K562 (cell line): ENCODE data around the gene COL15A1. TPM values are rescaled to one million over a fixed set of nuclear protein-coding genes. Genes with fewer than 3 reads are reported as not detected.

Experiments
- ATAC-seq: fragments of 200-7000 bp; cut with Tn5 transposase; 3 replicates; pipeline ENCODE4 v1.9.1; 2020; ENCODE audit warnings: moderate library complexity
- BruUV-seq: library from RNA; stranded (reverse); fragments of 400-500 nt; replicated peaks from 2 replicates; lab custom pipeline; 2021; lab: Mats Ljungman, UMichigan
- CTCF ChIA-PET: fragments of 300-600 bp; formaldehyde crosslinking; extraction: SDS; loops from one replicate; lab custom pipeline; 2021; ENCODE audit warnings: low intra/inter-chr PET ratio; lab: Yijun Ruan, JAX
- POLR2A ChIA-PET: fragments of 300-600, 350-650 bp; sonication (Branson Sonifier 250); formaldehyde crosslinking; extraction: SDS; loops from one replicate; lab custom pipeline; 2021; ENCODE audit warnings: antibody characterized with exemption, inconsistent platforms; lab: Yijun Ruan, JAX
- DNase-seq, 4 experiments: peaks; one replicate each; pipeline versions ENCODE4 v3.0.0 to v3.0.0-alpha.2; 2011 to 2018; ENCODE audit warnings: low spot score in 3 of 4, mixed read lengths in 3 of 4; ENCODE audit errors: extremely low read depth in 1 of 4
- FAIRE-seq: peaks from 2 replicates; lab custom pipeline; 2011; peaks lifted over from hg19 to GRCh38; lab: Jason Lieb, UNC
- H2AFZ ChIP-seq: 2 replicates; pipeline ENCODE4 v1.6.0; 2011; ENCODE audit warnings: low read depth, low read length, control low read depth, inconsistent platforms
- H3K27ac ChIP-seq: fragments of 200-600 bp; 3 replicates; pipeline ENCODE4 v1.8.0; 2011; ENCODE audit warnings: low read depth, mild to moderate bottlenecking, control low read depth, inconsistent platforms, low read length, moderate library complexity, mixed read lengths; ENCODE audit errors: extremely low read depth
- H3K27me3 ChIP-seq, 2 experiments: fragments of 300-600 bp in 1 of 2; 2 replicates in 1 of 2; 3 replicates in 1 of 2; pipeline versions ENCODE4 v1.6.0 to v1.8.0; 2011; ENCODE audit warnings: inconsistent platforms in 2 of 2, low read length in 2 of 2, mild to moderate bottlenecking in 1 of 2, mixed read lengths in 1 of 2, moderate library complexity in 1 of 2; ENCODE audit not compliant: control insufficient read depth in 2 of 2, insufficient read depth in 2 of 2
- H3K36me3 ChIP-seq: fragments of 300-600 bp; 3 replicates; pipeline ENCODE4 v1.8.0; 2011; ENCODE audit warnings: mild to moderate bottlenecking, low read length, inconsistent platforms; ENCODE audit not compliant: control insufficient read depth, insufficient read depth
- H3K4me1 ChIP-seq, 2 experiments: fragments of 200-600 bp in 1 of 2; replicated peaks in 1 of 2; 2 replicates in 1 of 2; 3 replicates in 1 of 2; pipeline versions ENCODE4 v1.5.1 to v1.8.0; 2011; ENCODE audit warnings: inconsistent platforms in 2 of 2, low read length in 2 of 2, mild to moderate bottlenecking in 1 of 2, mixed read lengths in 1 of 2, moderate library complexity in 1 of 2; ENCODE audit not compliant: control insufficient read depth in 2 of 2, insufficient read depth in 2 of 2
- H3K4me2 ChIP-seq: 2 replicates; pipeline ENCODE4 v1.6.1; 2011; ENCODE audit warnings: low read length, control low read depth, inconsistent platforms, mixed read lengths; ENCODE audit not compliant: insufficient read depth
- H3K4me3 ChIP-seq: fragments of 200-600 bp; sonication (generic), shearing (Covaris generic); 2 replicates; pipeline ENCODE4 v1.5.1; 2016; ENCODE audit warnings: control low read depth, inconsistent platforms
- H3K79me2 ChIP-seq: fragments of 200-600 bp; 3 replicates; pipeline ENCODE4 v1.8.0; 2011; ENCODE audit warnings: low read length, inconsistent platforms; ENCODE audit not compliant: control insufficient read depth, insufficient read depth
- H3K9ac ChIP-seq, 2 experiments: 2 replicates each; pipeline versions ENCODE4 v1.6.0 to v1.6.1; 2011; ENCODE audit warnings: low read depth in 2 of 2, low read length in 2 of 2, control low read depth in 1 of 2, inconsistent platforms in 1 of 2, mild to moderate bottlenecking in 1 of 2, mixed read lengths in 1 of 2; ENCODE audit not compliant: insufficient read depth in 1 of 2
- H3K9me1 ChIP-seq: one replicate; pipeline ENCODE4 v1.6.0; 2011; ENCODE audit warnings: inconsistent platforms, mild to moderate bottlenecking, low read length, moderate library complexity; ENCODE audit not compliant: control insufficient read depth, insufficient read depth
- H3K9me3 ChIP-seq: replicated peaks from 2 replicates; pipeline ENCODE4 v1.5.1; 2011; ENCODE audit warnings: low read depth, low read length, inconsistent platforms; ENCODE audit not compliant: control insufficient read depth, insufficient read depth
- H4K20me1 ChIP-seq: replicated peaks from 2 replicates; pipeline ENCODE4 v1.6.1; 2011; ENCODE audit warnings: low read length, inconsistent platforms, mixed read lengths; ENCODE audit not compliant: control insufficient read depth, insufficient read depth
- CEBPG ChIP-seq, 3 experiments: fragments of 200-800 bp in 1 of 3; sonication (Bioruptor generic) in 1 of 3; sonication (generic) in 1 of 3; formaldehyde crosslinking in 1 of 3; IDR thresholded peaks in 2 of 3; conservative IDR thresholded peaks in 1 of 3; 2 replicates each; pipeline versions ENCODE4 v1.6.1 to v1.8.0; 2016 to 2022; ENCODE audit warnings: missing compliant biosample characterization in 2 of 3, missing genetic modification characterization in 2 of 3, mild to moderate bottlenecking in 1 of 3, missing genetic modification reagents in 1 of 3
- DPF2 ChIP-seq: fragments of 450-650 bp; IDR thresholded peaks from 2 replicates; pipeline ENCODE4 v1.6.1; 2016
- FOXJ3 ChIP-seq: sonication (generic); formaldehyde crosslinking; IDR thresholded peaks from 2 replicates; pipeline ENCODE4 v1.4.0; 2020; ENCODE audit warnings: mild to moderate bottlenecking, missing genetic modification reagents
- HIVEP1 ChIP-seq: fragments of 250-450 bp; sonication (Bioruptor Pico); IDR thresholded peaks from 2 replicates; pipeline ENCODE4 v1.4.0; 2020; ENCODE audit warnings: mild to moderate bottlenecking
- PHTF2 ChIP-seq: fragments of 250-450 bp; sonication (Bioruptor Pico); IDR thresholded peaks from 2 replicates; pipeline ENCODE4 v1.5.0; 2021; ENCODE audit warnings: mild to moderate bottlenecking
- POU5F1 ChIP-seq: fragments of 150-350 bp; IDR thresholded peaks from 2 replicates; pipeline ENCODE4 v1.6.1; 2014; ENCODE audit warnings: borderline replicate concordance, low read length, low read depth, mild to moderate bottlenecking; ENCODE audit not compliant: partially characterized antibody
- RBM34 ChIP-seq: fragments of 200-400 bp; formaldehyde crosslinking; IDR thresholded peaks from 2 replicates; pipeline ENCODE4 v1.6.1; 2018; ENCODE audit warnings: low read length, borderline replicate concordance; ENCODE audit not compliant: insufficient read depth
- ZKSCAN3 ChIP-seq: fragments of 250-450 bp; sonication (Bioruptor Pico); IDR thresholded peaks from 2 replicates; pipeline ENCODE4 v1.4.0; 2020
- ZNF197 ChIP-seq: fragments of 200-800 bp; sonication (Bioruptor generic); IDR thresholded peaks from 2 replicates; pipeline ENCODE4 v1.6.1; 2016; ENCODE audit warnings: low read depth, missing genetic modification characterization, missing compliant biosample characterization
- ZNF324 ChIP-seq: fragments of 250-450 bp; sonication (Bioruptor Pico); IDR thresholded peaks from 2 replicates; pipeline ENCODE4 v1.4.0; 2020; ENCODE audit warnings: mild to moderate bottlenecking
- ZNF445 ChIP-seq: fragments of 250-450 bp; sonication (Bioruptor Pico); IDR thresholded peaks from 2 replicates; pipeline ENCODE4 v1.4.0; 2020; ENCODE audit warnings: low read depth, mild to moderate bottlenecking, moderate library complexity
- ZNF57 ChIP-seq: fragments of 450-650 bp; formaldehyde crosslinking; IDR thresholded peaks from 2 replicates; pipeline ENCODE4 v1.4.0; 2020; ENCODE audit warnings: mild to moderate bottlenecking, moderate library complexity
- WGBS: fragments of 100-300 bp; shearing (Covaris generic); methylation state at CpG from one replicate; pipeline ENCODE4 v1.1.6; 2016; ENCODE audit warnings: low coverage, mixed read lengths; ENCODE audit not compliant: insufficient coverage; ENCODE audit errors: missing lambda C conversion rate; 5-methylcytosine and 5-hydroxymethylcytosine counted together
- in situ Hi-C: fragments of 300-500 bp; cut with MboI; formaldehyde crosslinking; loops from 4 replicates; pipeline ENCODE4 v1.15.0; 2018; ENCODE audit warnings: inconsistent platforms, mixed read lengths
- intact Hi-C: fragments of 100-400 bp; cut with micrococcal nuclease; formaldehyde crosslinking; loops from 2 replicates; pipeline ENCODE4 v1.14.2; 2022
- polyA plus RNA-seq, 8 experiments: library from polyadenylated mRNA; depleted of rRNA in 4 of 8; stranded (reverse) in 5 of 8; unstranded in 3 of 8; fragments of >200 nt; fragmentation: Nextera tagmentation in 2 of 8; fragmentation: Illumina TruSeq in 1 of 8; extraction: Ambion mirVana in 2 of 8; extraction: Trizol in 1 of 8; gene quantifications; 2 replicates each; pipeline versions ENCODE4 v1.2.1 to v1.2.3, GENCODE V29; 2011 to 2014; ENCODE audit warnings: inconsistent platforms in 1 of 8, missing spikeins in 1 of 8
- total RNA-seq, 7 experiments: library from RNA; depleted of rRNA in 6 of 7; stranded (reverse); fragments of >200 nt in 6 of 7; fragmentation: Illumina TruSeq in 2 of 7; extraction: Trizol in 2 of 7; gene quantifications; 2 replicates each; pipeline versions ENCODE4 v1.2.1 to v1.2.3, GENCODE V29; 2011 to 2021; ENCODE audit warnings: low replicate concordance in 1 of 7
- TF ChIP-seq, protein P1 (sequence below): sonication (generic); formaldehyde crosslinking; IDR thresholded peaks from 2 replicates; pipeline ENCODE4 v1.9.0; 2022; ENCODE audit warnings: mild to moderate bottlenecking, missing genetic modification reagents
- TF ChIP-seq, protein P2 (sequence below): sonication (generic); formaldehyde crosslinking; IDR thresholded peaks from 2 replicates; pipeline ENCODE4 v1.8.0; 2022; ENCODE audit warnings: missing genetic modification reagents, mild to moderate bottlenecking, moderate library complexity, borderline replicate concordance
- TF ChIP-seq, protein P3 (sequence below): fragments of 250-450 bp; sonication (Bioruptor Pico); IDR thresholded peaks from 2 replicates; pipeline ENCODE4 v1.8.0; 2022; ENCODE audit warnings: inconsistent platforms, mild to moderate bottlenecking, moderate library complexity, borderline replicate concordance
- TF ChIP-seq, protein P4 (sequence below): IDR thresholded peaks from 2 replicates; pipeline ENCODE4 v1.6.1; 2016; ENCODE audit warnings: missing genetic modification characterization, missing compliant biosample characterization

COL15A1 gene
- total and polyA plus RNA-seq, 9 of the 15 experiments (the other 6 are each of a cell fraction or from before 2014, with no cell fraction given) = 0.46 to 5.1 (median 2.6) TPM

DNA sequence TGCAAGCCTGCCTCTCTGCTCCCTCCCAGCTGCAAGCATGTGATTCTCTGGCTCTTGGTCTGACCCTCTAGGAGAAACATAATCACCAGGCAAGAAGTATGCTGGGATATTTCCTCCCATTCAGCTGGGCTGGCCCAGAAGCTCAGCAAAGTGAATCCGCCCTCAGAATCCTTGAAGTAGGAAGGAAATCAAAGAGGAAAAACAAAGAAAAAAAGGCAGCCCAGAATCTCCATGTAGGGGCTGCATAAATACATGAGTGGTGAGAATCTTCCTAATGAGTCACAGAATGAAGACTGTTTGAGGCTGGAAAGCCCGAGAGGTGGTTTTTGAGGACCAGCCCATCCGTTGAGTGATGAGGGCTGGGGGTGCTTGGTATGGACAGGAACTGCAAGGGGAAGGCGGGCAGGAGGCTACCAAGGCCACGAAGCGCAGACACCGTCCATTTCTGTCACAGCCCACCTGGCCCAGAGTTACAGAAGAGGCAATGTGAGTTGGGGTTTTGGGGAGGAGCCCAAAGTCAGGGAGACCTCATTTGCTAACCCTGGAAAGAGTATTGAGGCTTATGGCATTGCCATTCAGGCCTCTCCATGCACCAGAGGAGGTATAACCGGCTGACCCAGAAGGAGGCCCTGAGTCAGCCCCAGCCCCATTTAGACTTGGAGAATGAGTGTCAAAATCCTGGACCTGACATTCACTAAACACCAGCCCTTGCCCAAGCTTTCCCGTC is 127.8 kb downstream of the COL15A1 start (continued):
- TF ChIP-seq, protein P1, sequence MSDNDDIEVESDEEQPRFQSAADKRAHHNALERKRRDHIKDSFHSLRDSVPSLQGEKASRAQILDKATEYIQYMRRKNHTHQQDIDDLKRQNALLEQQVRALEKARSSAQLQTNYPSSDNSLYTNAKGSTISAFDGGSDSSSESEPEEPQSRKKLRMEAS (CRISPR knock-in tag) = no peak
- no peak for TF ChIP-seq ZKSCAN3 (CRISPR knock-in tag)
- TF ChIP-seq ZNF445 = no peak
- TF ChIP-seq CEBPG (CRISPR knock-in tag; IDR thresholded peaks at IDR 0.05) = no peak
- no peak for TF ChIP-seq CEBPG (tag; conservative IDR thresholded peaks at IDR 0.05 in 1 of 2, IDR thresholded peaks at IDR 0.05 in 1 of 2)

DNA sequence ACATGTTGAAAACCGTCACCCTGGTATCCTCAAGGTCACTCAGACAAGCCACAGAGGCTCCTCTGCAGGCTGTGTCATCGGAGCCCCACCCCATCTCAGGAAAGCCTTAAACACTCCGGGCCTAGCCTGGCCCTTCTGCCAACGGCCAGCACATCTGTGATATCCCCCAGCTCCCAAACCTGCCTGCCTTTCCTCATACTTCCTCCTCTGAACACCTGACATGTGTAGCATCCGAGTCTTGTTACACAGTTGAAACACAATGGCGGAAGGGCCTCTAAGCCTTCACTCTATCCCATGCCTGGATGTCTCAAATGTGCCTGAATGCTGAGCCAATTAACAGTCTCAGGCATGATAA is 128.3 kb downstream of the COL15A1 start:
- ChIA-PET POLR2A (interaction anchor here (0.5 to 1.0 kb wide), 3 partner anchors 11 to 12 kb away, joined by 3 to 5 read pairs (median 3); no protein-coding TSS in a partner anchor), CTCF (no interaction called here)
- in situ Hi-C loops (no loop called here), intact Hi-C loops (no loop called here)
- no peak overlapping the region for H3K4me3 ChIP-seq
- no peaks in the 10 kb centered on the region for H3K36me3 ChIP-seq
- H2AFZ ChIP-seq = peak overlapping the region; percentile 92
- no peaks in the 10 kb centered on the region for H3K9me1 ChIP-seq
- H4K20me1 ChIP-seq = no peaks in the 10 kb centered on the region
- FAIRE-seq (peak; percentile 65), DNase-seq (peak; percentile 36 to 71 (median 44)), ATAC-seq (peak; percentile 11; the same call in 2 of the 3 replicates)
- peaks cover 10% of the 10 kb centered on the region; the same call in 2 of the 3 replicates for H3K79me2 ChIP-seq
- no peaks in the 10 kb centered on the region for H3K27me3 ChIP-seq
- WGBS = 31% methylated on average over 6 of the region's 6 CpGs
- peak overlapping the region; percentile 28 to 72 for H3K9ac ChIP-seq
- H3K27ac ChIP-seq = peak overlapping the region; percentile 66
- peaks cover 29 to 55% of the 10 kb centered on the region in 2 experiments for H3K4me1 ChIP-seq
- peak overlapping the region; percentile 40 for H3K4me2 ChIP-seq
- H3K9me3 ChIP-seq = no peaks in the 10 kb centered on the region
- no TSS peak for BruUV-seq
- TF ChIP-seq RBM34 (no peak), ZNF57 (CRISPR knock-in tag) (no peak), ZNF197 (no peak), POU5F1 (no peak), DPF2 (no peak), ZNF324 (no peak), FOXJ3 (CRISPR knock-in tag) (no peak), HIVEP1 (CRISPR knock-in tag) (no peak), PHTF2 (CRISPR knock-in tag) (no peak)
- TF ChIP-seq, protein P2, sequence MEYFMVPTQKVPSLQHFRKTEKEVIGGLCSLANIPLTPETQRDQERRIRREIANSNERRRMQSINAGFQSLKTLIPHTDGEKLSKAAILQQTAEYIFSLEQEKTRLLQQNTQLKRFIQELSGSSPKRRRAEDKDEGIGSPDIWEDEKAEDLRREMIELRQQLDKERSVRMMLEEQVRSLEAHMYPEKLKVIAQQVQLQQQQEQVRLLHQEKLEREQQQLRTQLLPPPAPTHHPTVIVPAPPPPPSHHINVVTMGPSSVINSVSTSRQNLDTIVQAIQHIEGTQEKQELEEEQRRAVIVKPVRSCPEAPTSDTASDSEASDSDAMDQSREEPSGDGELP (CRISPR knock-in tag) = peak; percentile 30; the same call in 1 of the 2 replicates
- TF ChIP-seq, protein P3, sequence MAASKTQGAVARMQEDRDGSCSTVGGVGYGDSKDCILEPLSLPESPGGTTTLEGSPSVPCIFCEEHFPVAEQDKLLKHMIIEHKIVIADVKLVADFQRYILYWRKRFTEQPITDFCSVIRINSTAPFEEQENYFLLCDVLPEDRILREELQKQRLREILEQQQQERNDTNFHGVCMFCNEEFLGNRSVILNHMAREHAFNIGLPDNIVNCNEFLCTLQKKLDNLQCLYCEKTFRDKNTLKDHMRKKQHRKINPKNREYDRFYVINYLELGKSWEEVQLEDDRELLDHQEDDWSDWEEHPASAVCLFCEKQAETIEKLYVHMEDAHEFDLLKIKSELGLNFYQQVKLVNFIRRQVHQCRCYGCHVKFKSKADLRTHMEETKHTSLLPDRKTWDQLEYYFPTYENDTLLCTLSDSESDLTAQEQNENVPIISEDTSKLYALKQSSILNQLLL (CRISPR knock-in tag) = no peak
- TF ChIP-seq, protein P4, sequence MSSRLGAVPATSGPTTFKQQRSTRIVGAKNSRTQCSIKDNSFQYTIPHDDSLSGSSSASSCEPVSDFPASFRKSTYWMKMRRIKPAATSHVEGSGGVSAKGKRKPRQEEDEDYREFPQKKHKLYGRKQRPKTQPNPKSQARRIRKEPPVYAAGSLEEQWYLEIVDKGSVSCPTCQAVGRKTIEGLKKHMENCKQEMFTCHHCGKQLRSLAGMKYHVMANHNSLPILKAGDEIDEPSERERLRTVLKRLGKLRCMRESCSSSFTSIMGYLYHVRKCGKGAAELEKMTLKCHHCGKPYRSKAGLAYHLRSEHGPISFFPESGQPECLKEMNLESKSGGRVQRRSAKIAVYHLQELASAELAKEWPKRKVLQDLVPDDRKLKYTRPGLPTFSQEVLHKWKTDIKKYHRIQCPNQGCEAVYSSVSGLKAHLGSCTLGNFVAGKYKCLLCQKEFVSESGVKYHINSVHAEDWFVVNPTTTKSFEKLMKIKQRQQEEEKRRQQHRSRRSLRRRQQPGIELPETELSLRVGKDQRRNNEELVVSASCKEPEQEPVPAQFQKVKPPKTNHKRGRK = no peak
